Transverse colon (tissue), 4 donors: ENCODE results near the gene KIAA1217.

ENCODE experiments used
- EP300 ChIP-seq: sonication (generic); formaldehyde crosslinking; IDR thresholded peaks from one replicate; pipeline ENCODE4 v1.6.1; 2017; ENCODE audit warnings: antibody characterized with exemption, low read depth
- POLR2A ChIP-seq: fragments of 450-650 bp; IDR thresholded peaks from one replicate; pipeline ENCODE4 v1.6.1; 2016; ENCODE audit warnings: antibody characterized with exemption, mild to moderate bottlenecking, moderate library complexity
- POLR2AphosphoS5 ChIP-seq, 3 donors: sonication (generic); formaldehyde crosslinking; IDR thresholded peaks; one replicate each; pipeline ENCODE4 v1.6.1; 2016; ENCODE audit warnings: antibody characterized with exemption in 3 of 3
- TF ChIP-seq, protein P1 (sequence below), 5 experiments: fragments of 200-600 bp in 3 of 5; fragments of 450-650 bp in 2 of 5; sonication (generic) in 3 of 5; IDR thresholded peaks; 1 replicate in 2 of 5; 2 replicates in 3 of 5; pipeline ENCODE4 v1.5.1; 2016 to 2017; ENCODE audit warnings: antibody characterized with exemption in 5 of 5, inconsistent platforms in 3 of 5, mild to moderate bottlenecking in 2 of 5, moderate library complexity in 1 of 5

DNA sequence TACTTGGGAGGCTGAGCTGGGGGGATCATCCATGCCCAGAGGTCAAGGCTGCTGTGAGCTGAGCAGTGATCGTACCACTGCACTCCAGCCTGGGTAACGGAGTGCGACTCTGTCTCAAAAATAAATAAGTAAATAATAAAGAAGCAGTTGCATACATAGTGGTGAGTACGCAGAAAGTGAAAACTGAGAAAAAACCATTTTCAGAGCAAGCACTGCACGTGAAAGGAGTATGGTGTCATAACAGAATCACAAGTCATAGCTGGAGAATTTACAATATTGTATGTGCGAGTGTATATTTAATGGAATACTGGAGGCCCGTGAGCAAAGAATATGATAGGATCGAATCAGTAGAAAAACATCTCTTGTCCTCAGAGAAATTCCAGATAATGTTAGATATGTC is 22.3 kb downstream of the KIAA1217 start:
- TF ChIP-seq, protein P1, sequence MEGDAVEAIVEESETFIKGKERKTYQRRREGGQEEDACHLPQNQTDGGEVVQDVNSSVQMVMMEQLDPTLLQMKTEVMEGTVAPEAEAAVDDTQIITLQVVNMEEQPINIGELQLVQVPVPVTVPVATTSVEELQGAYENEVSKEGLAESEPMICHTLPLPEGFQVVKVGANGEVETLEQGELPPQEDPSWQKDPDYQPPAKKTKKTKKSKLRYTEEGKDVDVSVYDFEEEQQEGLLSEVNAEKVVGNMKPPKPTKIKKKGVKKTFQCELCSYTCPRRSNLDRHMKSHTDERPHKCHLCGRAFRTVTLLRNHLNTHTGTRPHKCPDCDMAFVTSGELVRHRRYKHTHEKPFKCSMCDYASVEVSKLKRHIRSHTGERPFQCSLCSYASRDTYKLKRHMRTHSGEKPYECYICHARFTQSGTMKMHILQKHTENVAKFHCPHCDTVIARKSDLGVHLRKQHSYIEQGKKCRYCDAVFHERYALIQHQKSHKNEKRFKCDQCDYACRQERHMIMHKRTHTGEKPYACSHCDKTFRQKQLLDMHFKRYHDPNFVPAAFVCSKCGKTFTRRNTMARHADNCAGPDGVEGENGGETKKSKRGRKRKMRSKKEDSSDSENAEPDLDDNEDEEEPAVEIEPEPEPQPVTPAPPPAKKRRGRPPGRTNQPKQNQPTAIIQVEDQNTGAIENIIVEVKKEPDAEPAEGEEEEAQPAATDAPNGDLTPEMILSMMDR (IDR thresholded peaks at IDR 0.05): no peak
- TF ChIP-seq POLR2A: no peak
- TF ChIP-seq POLR2AphosphoS5 (IDR thresholded peaks at IDR 0.05): no peak
- TF ChIP-seq EP300: no peak
